Panc1 (cell line): ENCODE data around the gene CHRNB4. TPM values are rescaled to one million over a fixed set of nuclear protein-coding genes. Genes with fewer than 3 reads are reported as not detected.

Experiments
- ATAC-seq: fragments of 200-7000 bp; cut with Tn5 transposase; 2 replicates; pipeline ENCODE4 v1.9.1; 2020; ENCODE audit warnings: mild to moderate bottlenecking, moderate library complexity
- BruUV-seq: library from RNA; stranded (reverse); fragments of 400-500 nt; replicated peaks from 2 replicates; lab custom pipeline; 2021; lab: Mats Ljungman, UMichigan
- CTCF ChIA-PET: fragments of 300-600 bp; sonication (Branson Sonifier 250); formaldehyde crosslinking; loops from one replicate; lab custom pipeline; 2022; ENCODE audit warnings: antibody characterized with exemption; lab: Charles Lee
- POLR2A ChIA-PET: fragments of 300-600 bp; sonication (Branson Sonifier 250); formaldehyde crosslinking; loops from one replicate; lab custom pipeline; 2022; ENCODE audit warnings: antibody characterized with exemption; lab: Charles Lee
- DNase-seq: peaks from one replicate; pipeline ENCODE4 v3.0.0-alpha.2; 2010; ENCODE audit warnings: low read depth, low spot score
- H3K27ac ChIP-seq: 2 replicates; pipeline ENCODE4 v1.5.1; 2011; ENCODE audit warnings: mild to moderate bottlenecking, low read length, inconsistent platforms
- H3K27me3 ChIP-seq: fragments of 200-500 bp; sonication (Bioruptor generic); 2 replicates; pipeline ENCODE4 v1.6.0; 2014; ENCODE audit warnings: low read length, inconsistent platforms; ENCODE audit not compliant: control insufficient read depth, insufficient read depth
- H3K36me3 ChIP-seq: fragments of 200-500 bp; sonication (Bioruptor generic); 2 replicates; pipeline ENCODE4 v1.5.1; 2014; ENCODE audit warnings: inconsistent platforms, mild to moderate bottlenecking, low read length, moderate library complexity; ENCODE audit not compliant: control insufficient read depth, insufficient read depth
- H3K4me1 ChIP-seq: 2 replicates; pipeline ENCODE4 v1.5.1; 2011; ENCODE audit warnings: inconsistent platforms, mild to moderate bottlenecking, low read length, moderate library complexity; ENCODE audit not compliant: control insufficient read depth, insufficient read depth
- H3K4me3 ChIP-seq, 2 experiments: 2 replicates each; pipeline ENCODE4 v1.5.1; 2011 to 2012; ENCODE audit warnings: low read depth in 2 of 2, low read length in 2 of 2, mild to moderate bottlenecking in 2 of 2, inconsistent platforms in 1 of 2, moderate library complexity in 1 of 2
- H3K9me3 ChIP-seq: fragments of 200-500 bp; sonication (Bioruptor generic); 2 replicates; pipeline ENCODE4 v1.5.1; 2014; ENCODE audit warnings: low read depth, mild to moderate bottlenecking, inconsistent platforms, low read length, moderate library complexity; ENCODE audit not compliant: control insufficient read depth, insufficient read depth
- POLR2AphosphoS5 ChIP-seq: IDR thresholded peaks from 2 replicates; pipeline ENCODE4 v1.6.1; 2012; ENCODE audit warnings: mild to moderate bottlenecking, low read depth, low read length, moderate library complexity
- SIN3A ChIP-seq: IDR thresholded peaks from 2 replicates; pipeline ENCODE4 v1.6.1; 2012; ENCODE audit warnings: low read depth, mild to moderate bottlenecking, low read length, moderate library complexity, borderline replicate concordance; ENCODE audit not compliant: insufficient read depth
- TCF7L2 ChIP-seq: IDR thresholded peaks from 2 replicates; pipeline ENCODE4 v1.6.1; 2011; ENCODE audit warnings: mild to moderate bottlenecking, low read depth, low read length, inconsistent platforms
- in situ Hi-C: cut with HindIII; loops from 2 replicates; pipeline ENCODE4 v1.10.0; 2016; ENCODE audit warnings: low sequenced_read_pairs, low pct_unique_long_range_greater_than_20kb
- intact Hi-C: fragments of 100-400 bp; cut with micrococcal nuclease; formaldehyde crosslinking; loops from one replicate; pipeline ENCODE4 v1.10.0; 2022; ENCODE audit not compliant: unreplicated experiment
- total RNA-seq: library from RNA; stranded (reverse); gene quantifications from one replicate; pipeline ENCODE4 v1.2.1, GENCODE V29; 2021; ENCODE audit not compliant: unreplicated experiment
- TF ChIP-seq, protein P1 (sequence below): fragments of 450-650 bp; IDR thresholded peaks from 2 replicates; pipeline ENCODE4 v1.5.1; 2017; ENCODE audit warnings: mild to moderate bottlenecking
- TF ChIP-seq, protein P2 (sequence below), 2 experiments: IDR thresholded peaks; 2 replicates each; pipeline ENCODE4 v1.6.1; 2011 to 2012; ENCODE audit warnings: low read depth in 2 of 2, control low read depth in 1 of 2, low read length in 1 of 2, mild to moderate bottlenecking in 1 of 2, moderate library complexity in 1 of 2; ENCODE audit not compliant: insufficient read depth in 1 of 2

CHRNB4 gene
- total RNA-seq, 1 experiment from 2014 or later = not detected

DNA sequence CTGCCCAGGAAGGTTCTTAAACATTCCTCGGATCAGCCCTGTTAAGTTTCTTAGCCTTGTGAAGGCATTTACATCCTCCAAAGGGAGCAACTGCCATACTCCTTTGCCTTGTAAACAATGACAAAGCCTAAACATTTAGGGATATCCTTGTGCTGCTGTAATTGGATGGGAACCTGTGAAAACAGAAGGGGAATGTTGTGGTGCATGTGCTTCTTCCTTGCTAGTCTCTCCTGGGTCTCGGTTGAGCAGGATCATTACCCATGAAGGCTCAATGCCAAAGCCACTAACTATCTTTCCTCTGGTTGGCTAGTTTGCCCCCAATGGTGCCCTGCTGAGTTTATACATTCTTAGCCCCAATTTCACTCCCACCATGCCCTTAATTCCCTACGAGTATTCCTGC, 37.5 kb downstream of the CHRNB4 start:
- H3K4me3 ChIP-seq = no peak overlapping the region
- H3K4me1 ChIP-seq = no peaks in the 10 kb centered on the region
- in situ Hi-C loops = no loop called here
- CTCF ChIA-PET = no interaction called here
- no peaks in the 10 kb centered on the region for H3K36me3 ChIP-seq
- POLR2A ChIA-PET = no interaction called here
- no peaks in the 10 kb centered on the region for H3K9me3 ChIP-seq
- intact Hi-C loops = no loop called here
- H3K27me3 ChIP-seq = no peaks in the 10 kb centered on the region
- DNase-seq (no peak), ATAC-seq (no peak)
- no TSS peak for BruUV-seq
- no peak overlapping the region for H3K27ac ChIP-seq
- TF ChIP-seq TCF7L2 (no peak), SIN3A (no peak), POLR2AphosphoS5 (no peak)
- TF ChIP-seq, protein P1, sequence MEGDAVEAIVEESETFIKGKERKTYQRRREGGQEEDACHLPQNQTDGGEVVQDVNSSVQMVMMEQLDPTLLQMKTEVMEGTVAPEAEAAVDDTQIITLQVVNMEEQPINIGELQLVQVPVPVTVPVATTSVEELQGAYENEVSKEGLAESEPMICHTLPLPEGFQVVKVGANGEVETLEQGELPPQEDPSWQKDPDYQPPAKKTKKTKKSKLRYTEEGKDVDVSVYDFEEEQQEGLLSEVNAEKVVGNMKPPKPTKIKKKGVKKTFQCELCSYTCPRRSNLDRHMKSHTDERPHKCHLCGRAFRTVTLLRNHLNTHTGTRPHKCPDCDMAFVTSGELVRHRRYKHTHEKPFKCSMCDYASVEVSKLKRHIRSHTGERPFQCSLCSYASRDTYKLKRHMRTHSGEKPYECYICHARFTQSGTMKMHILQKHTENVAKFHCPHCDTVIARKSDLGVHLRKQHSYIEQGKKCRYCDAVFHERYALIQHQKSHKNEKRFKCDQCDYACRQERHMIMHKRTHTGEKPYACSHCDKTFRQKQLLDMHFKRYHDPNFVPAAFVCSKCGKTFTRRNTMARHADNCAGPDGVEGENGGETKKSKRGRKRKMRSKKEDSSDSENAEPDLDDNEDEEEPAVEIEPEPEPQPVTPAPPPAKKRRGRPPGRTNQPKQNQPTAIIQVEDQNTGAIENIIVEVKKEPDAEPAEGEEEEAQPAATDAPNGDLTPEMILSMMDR = no peak
- TF ChIP-seq, protein P2, sequence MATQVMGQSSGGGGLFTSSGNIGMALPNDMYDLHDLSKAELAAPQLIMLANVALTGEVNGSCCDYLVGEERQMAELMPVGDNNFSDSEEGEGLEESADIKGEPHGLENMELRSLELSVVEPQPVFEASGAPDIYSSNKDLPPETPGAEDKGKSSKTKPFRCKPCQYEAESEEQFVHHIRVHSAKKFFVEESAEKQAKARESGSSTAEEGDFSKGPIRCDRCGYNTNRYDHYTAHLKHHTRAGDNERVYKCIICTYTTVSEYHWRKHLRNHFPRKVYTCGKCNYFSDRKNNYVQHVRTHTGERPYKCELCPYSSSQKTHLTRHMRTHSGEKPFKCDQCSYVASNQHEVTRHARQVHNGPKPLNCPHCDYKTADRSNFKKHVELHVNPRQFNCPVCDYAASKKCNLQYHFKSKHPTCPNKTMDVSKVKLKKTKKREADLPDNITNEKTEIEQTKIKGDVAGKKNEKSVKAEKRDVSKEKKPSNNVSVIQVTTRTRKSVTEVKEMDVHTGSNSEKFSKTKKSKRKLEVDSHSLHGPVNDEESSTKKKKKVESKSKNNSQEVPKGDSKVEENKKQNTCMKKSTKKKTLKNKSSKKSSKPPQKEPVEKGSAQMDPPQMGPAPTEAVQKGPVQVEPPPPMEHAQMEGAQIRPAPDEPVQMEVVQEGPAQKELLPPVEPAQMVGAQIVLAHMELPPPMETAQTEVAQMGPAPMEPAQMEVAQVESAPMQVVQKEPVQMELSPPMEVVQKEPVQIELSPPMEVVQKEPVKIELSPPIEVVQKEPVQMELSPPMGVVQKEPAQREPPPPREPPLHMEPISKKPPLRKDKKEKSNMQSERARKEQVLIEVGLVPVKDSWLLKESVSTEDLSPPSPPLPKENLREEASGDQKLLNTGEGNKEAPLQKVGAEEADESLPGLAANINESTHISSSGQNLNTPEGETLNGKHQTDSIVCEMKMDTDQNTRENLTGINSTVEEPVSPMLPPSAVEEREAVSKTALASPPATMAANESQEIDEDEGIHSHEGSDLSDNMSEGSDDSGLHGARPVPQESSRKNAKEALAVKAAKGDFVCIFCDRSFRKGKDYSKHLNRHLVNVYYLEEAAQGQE (IDR thresholded peaks at IDR 0.05; ENCODE audit: insufficient read depth in 1 of 2, low read depth in 2 of 2, low read length in 1 of 2) = no peak

DNA sequence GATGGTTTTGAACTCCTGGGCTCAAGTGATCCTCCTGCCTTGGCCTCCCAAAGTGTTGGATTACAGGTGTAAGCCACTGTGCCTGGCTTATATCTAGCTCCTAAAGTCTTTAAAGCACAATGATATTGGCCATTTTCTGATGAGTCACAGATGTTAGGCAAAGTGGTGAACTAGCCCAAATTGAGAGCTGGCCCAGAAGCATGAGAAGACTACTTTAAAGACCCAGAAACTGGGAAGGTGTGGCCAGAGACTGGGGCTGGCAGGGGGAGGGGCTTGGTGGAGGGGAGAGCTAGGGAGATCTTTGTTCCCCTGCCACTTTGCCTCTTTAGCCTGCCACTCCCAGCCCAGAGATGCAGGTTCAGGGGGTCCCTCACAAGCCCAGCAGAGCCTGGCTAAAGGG, 41.8 kb downstream of the CHRNB4 start:
- TF ChIP-seq TCF7L2 (no peak), POLR2AphosphoS5 (no peak), SIN3A (no peak)
- TF ChIP-seq, protein P1 = no peak
- TF ChIP-seq, protein P2 (IDR thresholded peaks at IDR 0.05; ENCODE audit: insufficient read depth in 1 of 2, low read depth in 2 of 2, low read length in 1 of 2) = no peak
- intact Hi-C loops = no loop called here
- no peaks in the 10 kb centered on the region for H3K4me1 ChIP-seq
- H3K27me3 ChIP-seq = no peaks in the 10 kb centered on the region
- no peak for DNase-seq
- BruUV-seq = no TSS peak
- ChIA-PET CTCF (no interaction called here), POLR2A (no interaction called here)
- ATAC-seq = no peak
- no peaks in the 10 kb centered on the region for H3K36me3 ChIP-seq
- no peak overlapping the region for H3K27ac ChIP-seq
- no peak overlapping the region for H3K4me3 ChIP-seq
- H3K9me3 ChIP-seq = no peaks in the 10 kb centered on the region
- in situ Hi-C loops = no loop called here
